PFSK-1 (cell line): ENCODE data around the gene UGT1A6.

Experiments used
- FOXP2 ChIP-seq: optimal IDR thresholded peaks from 2 replicates; pipeline ENCODE3; 2011; ENCODE audit warnings: borderline replicate concordance, control low read depth, inconsistent platforms; ENCODE audit not compliant: insufficient read depth; ENCODE audit errors: extremely low read length, extremely low read depth
- POLR2AphosphoS5 ChIP-seq: IDR thresholded peaks from 2 replicates; pipeline ENCODE4 v1.6.1; 2012; ENCODE audit warnings: low read depth, mild to moderate bottlenecking, control low read depth, low read length, moderate library complexity
- REST ChIP-seq, 2 experiments: IDR thresholded peaks; 2 replicates each; pipeline versions ENCODE4 v1.6.1 to v1.8.0; 2011 to 2012; ENCODE audit warnings: low read depth in 2 of 2, low read length in 2 of 2, control low read depth in 1 of 2, inconsistent platforms in 1 of 2, mild to moderate bottlenecking in 1 of 2, moderate library complexity in 1 of 2; ENCODE audit not compliant: insufficient read depth in 1 of 2
- SIN3A ChIP-seq: IDR thresholded peaks from 2 replicates; pipeline ENCODE4 v1.6.1; 2012; ENCODE audit warnings: mild to moderate bottlenecking, low read length, moderate library complexity, borderline replicate concordance; ENCODE audit not compliant: insufficient read depth
- TAF1 ChIP-seq: IDR thresholded peaks from 2 replicates; pipeline ENCODE4 v1.6.1; 2012; ENCODE audit warnings: low read length, control low read depth, borderline replicate concordance; ENCODE audit not compliant: insufficient read depth

UGT1A6 gene

GRCh38 chr2:233728723-233729301, 36.1 kb downstream of the UGT1A6 start, which contains the start of gene UGT1A3:
UGT1A3 (plus strand) TSS chr2:233729042; CDS start chr2:233729127, 85 bp downstream.
- no peak for TF ChIP-seq SIN3A
- TF ChIP-seq POLR2AphosphoS5: no peak
- no peak for TF ChIP-seq FOXP2
- TF ChIP-seq REST (IDR thresholded peaks at IDR 0.05; ENCODE audit: insufficient read depth in 1 of 2, low read depth in 2 of 2, low read length in 2 of 2): no peak
- no peak for TF ChIP-seq TAF1

- TF ChIP-seq REST (IDR thresholded peaks at IDR 0.05; ENCODE audit: insufficient read depth in 1 of 2, low read depth in 2 of 2, low read length in 2 of 2) (no peak), TAF1 (no peak), POLR2AphosphoS5 (no peak), SIN3A (no peak), FOXP2 (no peak)
Observed at GRCh38 chr2:233740870-233741269, 48.2 kb downstream of the UGT1A6 start.

- TF ChIP-seq FOXP2: no peak
- no peak for TF ChIP-seq SIN3A
- no peak for TF ChIP-seq TAF1
- TF ChIP-seq REST (IDR thresholded peaks at IDR 0.05; ENCODE audit: insufficient read depth in 1 of 2, low read depth in 2 of 2, low read length in 2 of 2): no peak
- TF ChIP-seq POLR2AphosphoS5: no peak
Observed at GRCh38 chr2:233743464-233744259, 51.0 kb downstream of the UGT1A6 start.

- TF ChIP-seq TAF1: no peak
- TF ChIP-seq REST (IDR thresholded peaks at IDR 0.05; ENCODE audit: insufficient read depth in 1 of 2, low read depth in 2 of 2, low read length in 2 of 2): no peak
- no peak for TF ChIP-seq SIN3A
- no peak for TF ChIP-seq FOXP2
- no peak for TF ChIP-seq POLR2AphosphoS5
Observed at GRCh38 chr2:233745073-233745755, 52.5 kb downstream of the UGT1A6 start.
